Measurements from ENCODE around the gene DNAJC16.

DNA sequence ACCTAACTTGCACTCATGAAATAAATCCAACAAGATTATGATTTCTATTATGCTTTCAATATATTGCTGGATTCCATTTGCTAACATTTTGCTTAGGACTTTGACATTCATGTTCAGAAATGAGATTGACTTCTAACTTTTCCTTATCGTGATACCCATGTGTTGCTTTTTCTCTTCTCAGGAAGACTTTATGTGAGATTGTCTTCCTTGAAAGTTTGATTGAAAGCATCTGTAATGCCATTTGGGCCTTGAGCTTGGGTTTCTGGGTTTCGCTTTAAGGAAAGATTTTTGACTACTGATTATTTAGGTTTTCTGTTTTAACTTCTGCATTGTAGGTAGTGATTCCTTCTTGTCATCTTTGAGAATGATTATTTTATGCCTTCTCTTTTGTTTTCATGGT is 30.4 kb downstream of the DNAJC16 start:
- TF ChIP-seq, protein P1, sequence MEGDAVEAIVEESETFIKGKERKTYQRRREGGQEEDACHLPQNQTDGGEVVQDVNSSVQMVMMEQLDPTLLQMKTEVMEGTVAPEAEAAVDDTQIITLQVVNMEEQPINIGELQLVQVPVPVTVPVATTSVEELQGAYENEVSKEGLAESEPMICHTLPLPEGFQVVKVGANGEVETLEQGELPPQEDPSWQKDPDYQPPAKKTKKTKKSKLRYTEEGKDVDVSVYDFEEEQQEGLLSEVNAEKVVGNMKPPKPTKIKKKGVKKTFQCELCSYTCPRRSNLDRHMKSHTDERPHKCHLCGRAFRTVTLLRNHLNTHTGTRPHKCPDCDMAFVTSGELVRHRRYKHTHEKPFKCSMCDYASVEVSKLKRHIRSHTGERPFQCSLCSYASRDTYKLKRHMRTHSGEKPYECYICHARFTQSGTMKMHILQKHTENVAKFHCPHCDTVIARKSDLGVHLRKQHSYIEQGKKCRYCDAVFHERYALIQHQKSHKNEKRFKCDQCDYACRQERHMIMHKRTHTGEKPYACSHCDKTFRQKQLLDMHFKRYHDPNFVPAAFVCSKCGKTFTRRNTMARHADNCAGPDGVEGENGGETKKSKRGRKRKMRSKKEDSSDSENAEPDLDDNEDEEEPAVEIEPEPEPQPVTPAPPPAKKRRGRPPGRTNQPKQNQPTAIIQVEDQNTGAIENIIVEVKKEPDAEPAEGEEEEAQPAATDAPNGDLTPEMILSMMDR (IDR thresholded peaks at IDR 0.05; ENCODE audit: insufficient read depth, low read length, poor library complexity, severe bottlenecking), result no peak
- no peak for TF ChIP-seq EZH2phosphoT487 (conservative IDR thresholded peaks at IDR 0.05; ENCODE audit: low read length)

Data from SU-DHL-6 (cell line).